ENCODE data around the gene PDLIM4.

PDLIM4 gene

DNA sequence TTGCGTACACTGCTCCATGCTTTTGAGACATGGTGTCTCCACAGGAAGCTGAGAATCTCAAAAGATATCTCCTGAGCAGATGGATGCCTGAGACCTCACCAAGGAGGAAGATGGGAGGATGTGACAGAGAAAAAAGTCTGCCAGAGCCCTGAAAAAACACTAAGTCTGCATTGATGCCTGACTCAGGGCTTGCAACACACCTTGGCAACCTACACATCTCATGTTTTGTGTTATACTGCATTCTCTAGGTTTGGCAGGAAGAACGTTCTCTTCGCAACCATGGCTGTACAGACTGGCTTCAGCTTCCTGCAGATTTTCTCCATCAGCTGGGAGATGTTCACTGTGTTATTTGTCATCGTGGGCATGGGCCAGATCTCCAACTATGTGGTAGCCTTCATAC, 55.9 kb downstream of the PDLIM4 start:
- no peak overlapping the region for H3K4me3 ChIP-seq (ENCODE audit: control insufficient read depth, low read depth, low read length)
- peak; percentile 91 for DNase-seq (ENCODE audit: low read depth)
- TF ChIP-seq, protein P1, sequence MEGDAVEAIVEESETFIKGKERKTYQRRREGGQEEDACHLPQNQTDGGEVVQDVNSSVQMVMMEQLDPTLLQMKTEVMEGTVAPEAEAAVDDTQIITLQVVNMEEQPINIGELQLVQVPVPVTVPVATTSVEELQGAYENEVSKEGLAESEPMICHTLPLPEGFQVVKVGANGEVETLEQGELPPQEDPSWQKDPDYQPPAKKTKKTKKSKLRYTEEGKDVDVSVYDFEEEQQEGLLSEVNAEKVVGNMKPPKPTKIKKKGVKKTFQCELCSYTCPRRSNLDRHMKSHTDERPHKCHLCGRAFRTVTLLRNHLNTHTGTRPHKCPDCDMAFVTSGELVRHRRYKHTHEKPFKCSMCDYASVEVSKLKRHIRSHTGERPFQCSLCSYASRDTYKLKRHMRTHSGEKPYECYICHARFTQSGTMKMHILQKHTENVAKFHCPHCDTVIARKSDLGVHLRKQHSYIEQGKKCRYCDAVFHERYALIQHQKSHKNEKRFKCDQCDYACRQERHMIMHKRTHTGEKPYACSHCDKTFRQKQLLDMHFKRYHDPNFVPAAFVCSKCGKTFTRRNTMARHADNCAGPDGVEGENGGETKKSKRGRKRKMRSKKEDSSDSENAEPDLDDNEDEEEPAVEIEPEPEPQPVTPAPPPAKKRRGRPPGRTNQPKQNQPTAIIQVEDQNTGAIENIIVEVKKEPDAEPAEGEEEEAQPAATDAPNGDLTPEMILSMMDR (conservative IDR thresholded peaks at IDR 0.05; ENCODE audit: control insufficient read depth, insufficient read depth, low read depth, low read length) = no peak

DNA sequence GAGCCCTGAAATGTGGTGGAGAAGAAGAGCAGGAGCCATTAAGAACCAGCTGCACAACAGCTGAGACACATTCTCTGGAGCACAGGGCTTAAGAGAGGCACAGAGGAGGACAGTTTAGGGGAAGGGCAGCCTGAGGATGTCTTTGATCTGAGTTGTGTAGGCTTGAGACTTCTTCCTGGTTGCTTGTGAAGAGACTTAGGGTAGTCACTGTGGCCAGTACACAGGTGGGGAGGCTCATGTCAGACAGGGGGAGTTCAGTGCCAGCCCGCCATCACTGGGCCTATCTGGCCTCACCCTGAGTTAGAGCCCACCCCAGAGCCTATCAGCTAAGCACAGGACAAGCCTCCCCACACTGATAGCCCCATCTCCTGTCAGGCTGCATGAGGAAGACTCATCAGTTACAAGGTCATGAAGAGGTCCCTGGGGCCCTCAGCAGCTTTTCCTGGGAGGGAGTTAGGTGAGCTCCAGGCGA, 56.5 kb downstream of the PDLIM4 start:
- TF ChIP-seq, protein P1 (conservative IDR thresholded peaks at IDR 0.05; ENCODE audit: control insufficient read depth, insufficient read depth, low read depth, low read length) = no peak
- no peak overlapping the region for H3K4me3 ChIP-seq (ENCODE audit: control insufficient read depth, low read depth, low read length)
- DNase-seq (ENCODE audit: low read depth) = no peak

DNA sequence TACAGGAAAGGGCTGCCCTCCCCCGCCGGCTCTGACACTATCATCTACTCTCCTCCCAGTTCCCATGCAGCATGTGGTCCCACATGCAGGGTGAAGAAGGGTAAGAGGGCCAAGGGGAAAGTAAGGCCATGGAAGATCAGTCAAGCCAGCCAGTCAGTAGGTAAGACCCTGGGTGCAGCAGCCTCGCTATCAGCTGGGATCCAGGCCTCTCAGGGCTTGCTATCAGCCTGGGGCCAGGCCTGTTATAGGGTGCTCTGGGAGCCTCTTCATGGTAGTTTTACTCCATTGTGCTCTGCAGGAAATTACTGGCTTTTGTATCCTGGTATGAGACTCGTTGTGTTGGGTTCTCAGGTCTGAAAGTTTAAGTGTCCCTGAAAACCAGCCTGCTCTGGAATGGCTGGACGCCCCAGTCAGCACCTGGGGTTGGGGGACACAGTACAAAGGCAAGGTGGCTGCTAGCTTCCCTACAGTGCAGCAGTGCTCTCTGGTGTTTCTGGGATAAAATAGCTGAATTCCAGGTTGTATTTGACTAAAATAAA, 58.1 kb downstream of the PDLIM4 start:
- no peak for DNase-seq (ENCODE audit: low read depth)
- TF ChIP-seq, protein P1 (conservative IDR thresholded peaks at IDR 0.05; ENCODE audit: control insufficient read depth, insufficient read depth, low read depth, low read length) = no peak
- H3K4me3 ChIP-seq (ENCODE audit: control insufficient read depth, low read depth, low read length) = no peak overlapping the region

DNA sequence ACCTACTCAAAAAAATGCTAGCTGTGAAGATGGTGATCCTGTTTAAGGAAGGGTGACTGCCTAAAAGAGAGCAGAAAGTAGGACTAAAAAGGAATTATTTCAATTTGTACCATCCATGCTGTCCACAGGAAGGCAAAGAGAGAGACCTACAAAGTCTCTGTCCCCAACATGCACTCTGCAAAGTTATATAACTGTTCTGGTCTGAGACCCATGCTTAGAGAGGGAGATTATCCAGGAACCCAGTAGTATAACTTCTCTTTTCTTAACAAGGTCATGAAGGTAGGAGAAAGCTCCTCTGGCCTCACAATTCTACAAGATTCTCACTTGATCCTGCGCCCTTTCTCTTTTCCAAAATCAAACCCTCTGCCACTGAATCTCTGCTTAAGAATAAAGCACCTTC, 62.5 kb downstream of the PDLIM4 start:
- TF ChIP-seq, protein P1 (conservative IDR thresholded peaks at IDR 0.05; ENCODE audit: control insufficient read depth, insufficient read depth, low read depth, low read length) = no peak
- no peak for DNase-seq (ENCODE audit: low read depth)
- no peak overlapping the region for H3K4me3 ChIP-seq (ENCODE audit: control insufficient read depth, low read depth, low read length)

DNA sequence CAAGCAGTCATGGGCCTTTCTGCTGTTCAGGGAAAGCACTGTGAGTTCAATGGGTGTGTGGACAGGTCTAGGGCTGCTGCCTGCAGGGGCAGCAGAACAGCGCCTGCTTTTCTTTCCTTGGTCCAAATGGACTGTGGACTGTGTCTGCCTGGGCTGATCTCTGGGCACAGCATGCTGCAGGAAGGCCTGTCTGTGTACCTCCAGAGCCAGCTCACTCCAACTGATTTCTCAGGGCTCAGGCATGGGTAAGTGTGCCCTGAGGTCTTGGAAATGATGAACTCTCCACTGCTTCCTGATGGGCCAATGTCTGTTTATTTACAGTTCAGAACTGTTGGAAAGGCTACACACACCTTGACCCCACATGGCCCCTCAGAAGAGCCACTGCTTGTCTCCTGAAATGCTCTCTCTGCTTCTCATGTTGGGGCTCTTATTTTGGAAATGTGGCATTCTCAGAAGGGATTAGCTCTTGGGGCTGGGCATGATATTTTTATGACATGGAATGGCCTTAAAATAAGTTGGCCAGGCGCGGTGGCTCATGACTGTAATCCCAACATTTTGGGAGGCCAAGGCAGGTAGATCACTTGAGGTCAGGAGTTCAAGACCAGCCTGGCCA, 63.7 kb downstream of the PDLIM4 start:
- DNase-seq (ENCODE audit: low read depth) = no peak
- H3K4me3 ChIP-seq (ENCODE audit: control insufficient read depth, low read depth, low read length) = no peak overlapping the region
- TF ChIP-seq, protein P1 (conservative IDR thresholded peaks at IDR 0.05; ENCODE audit: control insufficient read depth, insufficient read depth, low read depth, low read length) = no peak

DNA sequence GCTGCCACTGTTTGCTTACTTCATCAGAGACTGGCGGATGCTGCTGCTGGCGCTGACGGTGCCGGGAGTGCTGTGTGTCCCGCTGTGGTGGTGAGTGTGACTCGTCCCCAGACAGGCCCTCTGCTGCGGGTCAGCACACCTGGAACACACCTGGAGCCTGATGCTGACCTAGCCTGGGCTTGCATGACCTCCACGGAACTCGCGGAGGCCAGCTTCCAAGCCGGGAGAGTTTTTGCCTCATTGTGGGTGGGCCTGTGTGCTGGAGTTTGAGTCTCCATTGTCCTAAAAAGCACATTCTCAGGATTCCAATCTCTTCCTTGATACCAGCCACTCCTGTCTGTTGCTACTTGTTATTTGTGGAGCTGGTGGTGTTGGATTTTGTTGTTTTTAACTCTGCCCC, 64.8 kb downstream of the PDLIM4 start:
- H3K4me3 ChIP-seq (ENCODE audit: control insufficient read depth, low read depth, low read length) = no peak overlapping the region
- no peak for DNase-seq (ENCODE audit: low read depth)
- TF ChIP-seq, protein P1 (conservative IDR thresholded peaks at IDR 0.05; ENCODE audit: control insufficient read depth, insufficient read depth, low read depth, low read length) = no peak
